Cardiac fibroblast (primary cell): Measurements from ENCODE around the gene STXBP4.

Experiments
- DNase-seq, 2 donors: peaks; one replicate each; pipeline versions ENCODE4 v3.0.0 to v3.0.0-alpha.2; 2010; ENCODE audit warnings: low read depth in 2 of 2
- H3K4me3 ChIP-seq, 2 donors: replicated peaks in 1 of 2; 1 replicate in 1 of 2; 2 replicates in 1 of 2; pipeline ENCODE4 v1.5.1; 2011; ENCODE audit warnings: low read depth in 2 of 2, low read length in 2 of 2, mild to moderate bottlenecking in 2 of 2, moderate library complexity in 1 of 2
- CTCF ChIP-seq: IDR thresholded peaks from one replicate; pipeline ENCODE4 v1.5.1; 2011; ENCODE audit warnings: low read depth, mild to moderate bottlenecking, low read length, inconsistent platforms

Gene STXBP4

DNA sequence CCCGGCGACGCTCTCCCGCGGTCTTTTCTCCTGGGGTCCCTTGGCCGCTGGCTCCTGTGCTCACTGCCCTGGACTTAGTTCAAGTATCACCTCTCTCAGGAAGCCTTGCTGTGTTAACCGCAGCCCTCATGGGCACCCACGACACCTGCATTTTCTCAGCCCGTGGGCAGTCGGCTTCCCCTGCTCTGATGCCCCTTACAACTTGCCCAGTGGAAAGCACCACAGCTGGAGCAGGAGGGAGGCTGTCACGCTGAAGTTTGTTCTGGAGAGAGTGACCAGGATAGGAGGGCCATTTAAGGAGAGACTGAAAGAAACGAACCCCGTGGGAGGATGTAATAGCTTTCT is 395 bp downstream of the STXBP4 start:
- no peak for TF ChIP-seq CTCF
- peak overlapping the region; percentile 84 to 95 for H3K4me3 ChIP-seq
- peak; percentile 42 to 55 for DNase-seq

DNA sequence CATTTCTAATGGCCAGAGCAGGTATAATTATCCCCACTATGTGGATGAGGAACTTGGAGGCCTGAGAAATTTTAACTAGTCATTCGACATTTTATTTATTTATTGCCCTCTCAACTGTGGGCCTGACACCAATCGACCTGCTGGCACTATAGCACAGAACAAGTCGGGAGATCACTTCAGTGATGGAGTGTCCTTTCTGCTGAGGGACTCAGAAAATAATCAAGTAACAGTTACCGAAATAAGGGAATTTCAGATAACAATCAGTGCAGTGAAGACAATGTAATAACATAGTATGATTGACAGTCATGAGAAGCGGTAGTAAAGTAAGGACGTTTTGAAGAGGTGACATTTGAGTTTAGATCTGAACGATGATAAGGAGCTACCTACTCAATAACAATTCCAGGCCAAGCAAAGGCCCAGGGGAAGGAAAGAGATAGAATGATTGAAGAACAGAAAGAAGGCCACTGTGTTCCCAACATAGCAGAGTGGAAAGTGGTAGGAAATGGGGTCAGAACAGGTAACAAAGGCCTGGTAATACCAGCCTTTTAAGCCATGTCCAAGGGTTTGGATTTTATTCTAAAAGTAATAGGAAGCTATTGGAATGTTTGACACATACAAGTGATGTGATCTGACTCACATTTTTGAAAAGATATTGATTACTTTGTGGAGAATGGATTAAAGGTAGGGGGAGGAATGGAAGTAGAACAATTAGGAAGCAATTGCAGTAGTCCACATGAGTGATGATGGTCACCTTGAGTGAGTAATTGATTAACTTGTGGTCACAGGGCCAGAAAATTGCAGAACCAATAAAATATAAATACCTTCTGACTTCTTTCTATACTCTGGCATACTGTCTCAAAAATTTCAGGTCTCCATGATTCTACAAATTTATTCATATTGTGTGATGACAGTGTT is 1.4 kb downstream of the STXBP4 start:
- DNase-seq, result no peak
- no peak for TF ChIP-seq CTCF
- peak overlapping the region; percentile 84 to 95 for H3K4me3 ChIP-seq

- DNase-seq, result no peak
- TF ChIP-seq CTCF, result no peak
- H3K4me3 ChIP-seq, result no peak overlapping the region
Observed at GRCh38 chr17:54971147-54971546, 2.6 kb downstream of the STXBP4 start.

- no peak for TF ChIP-seq CTCF
Observed at GRCh38 chr17:54971901-54972300, 3.3 kb downstream of the STXBP4 start.

DNA sequence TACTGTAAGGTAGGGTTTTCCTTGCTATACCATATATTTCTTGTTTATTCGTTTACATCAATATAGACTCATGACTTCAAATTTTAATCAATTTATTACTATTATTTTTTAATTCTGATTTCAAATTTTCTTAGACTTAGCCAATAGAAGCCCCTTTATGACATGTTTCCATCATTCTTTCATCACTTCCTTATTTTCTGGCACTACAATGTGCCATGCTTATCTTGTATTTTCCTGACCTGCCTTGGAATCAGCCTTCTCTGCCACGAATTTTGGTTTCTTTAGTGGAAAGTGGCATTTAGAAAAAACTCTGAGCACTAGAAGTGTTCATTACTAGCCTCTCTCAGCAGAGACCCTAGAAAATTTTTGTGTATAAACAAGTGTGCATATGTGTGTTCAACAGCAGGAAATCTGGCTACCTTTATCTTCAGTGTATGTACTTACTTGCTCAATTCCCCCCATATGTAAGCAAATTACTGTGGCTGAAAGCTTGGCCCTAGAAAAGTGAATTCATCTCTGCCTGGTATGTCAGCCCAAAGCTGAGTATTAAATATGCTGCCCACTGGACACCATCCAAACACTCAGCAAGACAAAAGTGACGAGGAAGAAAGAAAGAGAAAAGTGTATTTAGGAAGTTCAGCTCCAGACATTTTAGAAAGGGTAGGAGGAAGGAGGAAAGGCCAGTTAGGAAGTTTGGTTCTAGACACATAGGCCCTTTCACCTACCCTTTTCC is 4.0 kb downstream of the STXBP4 start:
- no peak for TF ChIP-seq CTCF
- DNase-seq, result peak in 1 of 2 donors; percentile 5
- H3K4me3 ChIP-seq, result no peak overlapping the region

More at GRCh38 chr17:54971901-54972300, 3.3 kb downstream of the STXBP4 start:
- no peak overlapping the region for H3K4me3 ChIP-seq
- DNase-seq, result no peak

- DNase-seq, result no peak
- TF ChIP-seq CTCF, result no peak
- no peak overlapping the region for H3K4me3 ChIP-seq
Observed at GRCh38 chr17:54974759-54975158, 6.2 kb downstream of the STXBP4 start.
